Bronchial epithelial cell (primary cell): ENCODE data around the gene SERTAD2. TPM values are rescaled to one million over a fixed set of nuclear protein-coding genes. Genes with fewer than 3 reads are reported as not detected.

Experiments
- DNase-seq: peaks from one replicate; pipeline ENCODE4 v3.0.0-alpha.2; 2010; ENCODE audit warnings: low read depth
- FAIRE-seq: peaks from 2 replicates; lab custom pipeline; 2011; peaks lifted over from hg19 to GRCh38; lab: Jason Lieb, UNC
- H3K27me3 ChIP-seq: 2 replicates; pipeline ENCODE4 v1.5.1; 2011; ENCODE audit warnings: low read length; ENCODE audit not compliant: control insufficient read depth, insufficient read depth
- H3K36me3 ChIP-seq: 2 replicates; pipeline ENCODE4 v1.5.1; 2011; ENCODE audit warnings: low read length; ENCODE audit not compliant: control insufficient read depth, insufficient read depth
- H3K4me3 ChIP-seq: 2 replicates; pipeline ENCODE4 v1.5.1; 2011; ENCODE audit warnings: mild to moderate bottlenecking, low read depth, low read length, control low read depth
- total RNA-seq: library from RNA; depleted of rRNA; stranded (reverse); fragments of >200 nt; gene quantifications from 2 replicates; pipeline ENCODE4 v1.2.1, GENCODE V29; 2014
- TF ChIP-seq, protein P1 (sequence below): IDR thresholded peaks from 2 replicates; pipeline ENCODE4 v1.5.1; 2011; ENCODE audit warnings: mild to moderate bottlenecking, moderate library complexity, low read length, control low read depth, inconsistent platforms; ENCODE audit not compliant: insufficient read depth, severe bottlenecking

SERTAD2 gene, protein sequence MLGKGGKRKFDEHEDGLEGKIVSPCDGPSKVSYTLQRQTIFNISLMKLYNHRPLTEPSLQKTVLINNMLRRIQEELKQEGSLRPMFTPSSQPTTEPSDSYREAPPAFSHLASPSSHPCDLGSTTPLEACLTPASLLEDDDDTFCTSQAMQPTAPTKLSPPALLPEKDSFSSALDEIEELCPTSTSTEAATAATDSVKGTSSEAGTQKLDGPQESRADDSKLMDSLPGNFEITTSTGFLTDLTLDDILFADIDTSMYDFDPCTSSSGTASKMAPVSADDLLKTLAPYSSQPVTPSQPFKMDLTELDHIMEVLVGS
- total RNA-seq = 4.2 and 9.0 TPM in 2 replicates

DNA sequence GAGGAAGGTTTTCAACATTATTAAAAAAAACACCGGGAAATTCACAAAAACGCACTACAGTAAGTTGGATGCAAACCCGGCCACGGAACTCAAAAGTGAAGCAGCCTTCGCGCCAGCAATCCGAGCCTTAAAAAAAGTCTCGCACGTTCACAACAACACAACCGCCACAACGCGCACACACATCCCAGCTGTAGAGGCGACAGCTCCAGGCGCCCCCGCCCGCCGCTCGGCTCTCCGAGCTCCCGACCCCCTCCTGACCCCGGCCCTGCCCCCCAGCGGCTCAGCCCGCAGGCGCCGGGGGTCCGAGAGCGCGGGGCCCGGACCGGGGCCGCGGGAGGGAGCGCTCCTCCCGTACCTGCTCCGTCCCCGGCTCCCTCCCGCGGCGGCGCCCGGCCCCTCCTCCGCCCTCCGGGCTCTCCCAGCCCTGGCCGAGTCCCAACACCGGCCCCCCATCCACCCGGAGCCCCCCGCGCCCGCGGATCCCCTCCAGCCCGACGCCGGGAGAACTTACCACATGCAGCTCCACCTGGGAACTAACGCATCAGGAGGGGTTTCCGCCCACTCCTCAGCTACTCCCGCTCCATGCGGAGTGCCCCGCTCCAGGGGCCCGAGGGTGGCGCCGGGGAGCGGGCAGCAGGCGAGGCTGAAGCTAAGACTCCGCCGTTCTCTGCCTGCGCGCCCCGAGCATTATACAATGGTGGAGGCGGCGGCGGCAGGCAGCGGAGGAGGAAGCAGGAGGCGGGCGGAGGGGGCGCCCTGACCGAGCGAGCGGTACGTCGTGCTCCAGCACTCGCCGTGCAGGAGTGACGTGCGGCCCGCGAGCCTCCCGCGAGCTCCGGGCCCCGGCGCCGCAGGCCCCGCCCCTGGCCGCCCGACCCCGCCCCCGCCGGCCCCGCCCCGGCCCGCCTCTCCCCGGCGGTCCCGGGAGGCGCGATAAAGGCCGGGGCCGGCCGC, at the start of gene SERTAD2:
SERTAD2 (minus strand) TSS at position 805 of the 954 bp plus-strand sequence. CDS start 17,042 bp downstream, outside the sequence.
- Histone ChIP-seq H3K27me3 (no peaks in the 10 kb centered on the region), H3K36me3 (no peaks in the 10 kb centered on the region), H3K4me3 (peak within 1 kb of the TSS; percentile 90)
- no peak for FAIRE-seq
- TF ChIP-seq, protein P1, sequence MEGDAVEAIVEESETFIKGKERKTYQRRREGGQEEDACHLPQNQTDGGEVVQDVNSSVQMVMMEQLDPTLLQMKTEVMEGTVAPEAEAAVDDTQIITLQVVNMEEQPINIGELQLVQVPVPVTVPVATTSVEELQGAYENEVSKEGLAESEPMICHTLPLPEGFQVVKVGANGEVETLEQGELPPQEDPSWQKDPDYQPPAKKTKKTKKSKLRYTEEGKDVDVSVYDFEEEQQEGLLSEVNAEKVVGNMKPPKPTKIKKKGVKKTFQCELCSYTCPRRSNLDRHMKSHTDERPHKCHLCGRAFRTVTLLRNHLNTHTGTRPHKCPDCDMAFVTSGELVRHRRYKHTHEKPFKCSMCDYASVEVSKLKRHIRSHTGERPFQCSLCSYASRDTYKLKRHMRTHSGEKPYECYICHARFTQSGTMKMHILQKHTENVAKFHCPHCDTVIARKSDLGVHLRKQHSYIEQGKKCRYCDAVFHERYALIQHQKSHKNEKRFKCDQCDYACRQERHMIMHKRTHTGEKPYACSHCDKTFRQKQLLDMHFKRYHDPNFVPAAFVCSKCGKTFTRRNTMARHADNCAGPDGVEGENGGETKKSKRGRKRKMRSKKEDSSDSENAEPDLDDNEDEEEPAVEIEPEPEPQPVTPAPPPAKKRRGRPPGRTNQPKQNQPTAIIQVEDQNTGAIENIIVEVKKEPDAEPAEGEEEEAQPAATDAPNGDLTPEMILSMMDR = peak; percentile 23
- peak; percentile 64 for DNase-seq

DNA sequence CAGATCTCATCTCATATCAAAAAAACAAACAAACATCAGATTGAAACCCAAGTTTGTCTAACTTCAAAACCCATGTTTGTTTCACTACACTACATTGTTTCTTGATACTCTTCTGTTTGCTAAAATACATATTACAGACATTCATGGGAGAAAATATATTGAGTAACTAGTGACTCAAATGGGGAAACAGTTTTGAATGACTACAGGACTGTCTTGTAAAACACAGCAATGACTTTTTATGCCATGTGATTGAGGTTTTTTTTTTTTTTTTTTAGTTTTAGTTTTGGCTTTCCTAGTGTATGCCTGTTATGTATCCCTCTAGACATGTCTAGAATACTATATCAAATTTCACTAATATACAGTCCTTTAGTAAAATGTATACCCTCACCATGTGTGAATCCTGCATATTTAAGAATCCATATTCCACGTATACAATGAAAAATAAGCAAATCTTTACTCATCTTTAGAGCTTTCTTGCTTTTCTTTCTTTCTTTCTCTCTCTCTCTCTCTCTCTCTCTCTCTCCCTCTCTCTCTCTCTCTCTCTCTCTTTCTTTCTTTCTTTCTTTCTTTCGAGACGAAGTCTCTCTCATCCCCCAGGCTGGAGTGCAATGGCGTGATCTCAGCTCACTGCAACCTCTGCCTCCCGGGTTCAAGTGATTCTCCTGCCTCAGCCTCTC, 46.6 kb upstream of the SERTAD2 start:
- FAIRE-seq = no peak
- peak; percentile 86 for DNase-seq
- Histone ChIP-seq H3K4me3 (no peak overlapping the region), H3K36me3 (no peaks in the 10 kb centered on the region), H3K27me3 (no peaks in the 10 kb centered on the region)
- TF ChIP-seq, protein P1 = no peak

DNA sequence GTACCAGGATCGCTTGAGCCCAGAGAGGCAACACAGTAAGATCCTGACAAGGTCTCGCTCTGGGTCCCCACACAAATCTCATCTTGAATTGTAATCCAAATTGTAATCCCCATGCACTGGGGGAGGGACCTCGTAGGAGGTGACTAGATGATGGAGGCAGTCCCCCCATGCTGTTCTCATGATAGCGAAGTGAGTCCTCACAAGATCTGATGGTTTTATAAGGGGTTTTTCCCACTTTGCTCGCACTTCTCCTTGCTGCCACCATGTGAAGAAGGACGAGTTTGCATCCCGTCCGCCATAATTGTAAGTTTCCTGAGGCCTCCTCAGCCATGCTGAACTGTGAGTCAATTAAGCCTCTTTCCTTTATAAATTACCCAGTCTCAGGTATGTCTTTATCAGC, 46.0 kb upstream of the SERTAD2 start:
- no peak for DNase-seq
- Histone ChIP-seq H3K36me3 (no peaks in the 10 kb centered on the region), H3K27me3 (no peaks in the 10 kb centered on the region), H3K4me3 (no peak overlapping the region)
- peak; percentile 55 for FAIRE-seq
- TF ChIP-seq, protein P1 = no peak

DNA sequence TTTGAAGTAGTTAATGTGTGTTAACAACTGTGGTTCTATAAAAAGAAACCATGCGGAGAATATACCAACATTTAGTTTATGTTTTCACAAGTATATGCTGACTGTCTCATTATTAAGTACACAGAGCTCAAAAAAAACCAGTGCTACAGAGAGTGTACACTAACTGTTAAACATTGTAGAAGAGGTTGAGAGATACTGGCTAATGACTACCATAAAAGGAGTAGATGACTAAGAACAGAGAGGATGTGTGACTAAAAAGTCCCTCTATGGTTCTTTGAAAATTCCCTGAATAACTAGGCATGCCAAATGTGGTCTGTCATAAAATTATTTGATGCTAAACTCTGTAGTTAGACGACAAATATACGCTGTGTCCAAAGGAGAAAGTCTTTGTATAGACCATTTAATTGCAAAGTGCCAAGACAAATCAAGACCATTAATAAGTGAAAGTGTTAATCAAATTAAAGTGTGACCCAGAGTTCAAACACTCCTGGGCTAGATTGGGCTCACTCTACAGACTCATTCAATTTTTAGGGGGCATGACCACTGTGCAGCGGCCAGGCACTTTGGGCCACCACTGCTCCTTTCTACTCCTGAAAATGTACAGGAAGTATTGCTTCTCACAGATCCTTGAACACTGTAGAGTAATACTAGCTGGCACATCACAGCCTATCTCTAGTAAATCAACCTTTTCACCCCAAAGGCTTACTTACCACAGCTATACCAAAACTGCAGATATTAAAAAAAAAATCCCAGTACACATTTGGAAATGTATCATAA, 45.1 kb upstream of the SERTAD2 start:
- Histone ChIP-seq H3K27me3 (no peaks in the 10 kb centered on the region), H3K36me3 (no peaks in the 10 kb centered on the region), H3K4me3 (no peak overlapping the region)
- no peak for FAIRE-seq
- DNase-seq = peak; percentile 84
- TF ChIP-seq, protein P1 = no peak

DNA sequence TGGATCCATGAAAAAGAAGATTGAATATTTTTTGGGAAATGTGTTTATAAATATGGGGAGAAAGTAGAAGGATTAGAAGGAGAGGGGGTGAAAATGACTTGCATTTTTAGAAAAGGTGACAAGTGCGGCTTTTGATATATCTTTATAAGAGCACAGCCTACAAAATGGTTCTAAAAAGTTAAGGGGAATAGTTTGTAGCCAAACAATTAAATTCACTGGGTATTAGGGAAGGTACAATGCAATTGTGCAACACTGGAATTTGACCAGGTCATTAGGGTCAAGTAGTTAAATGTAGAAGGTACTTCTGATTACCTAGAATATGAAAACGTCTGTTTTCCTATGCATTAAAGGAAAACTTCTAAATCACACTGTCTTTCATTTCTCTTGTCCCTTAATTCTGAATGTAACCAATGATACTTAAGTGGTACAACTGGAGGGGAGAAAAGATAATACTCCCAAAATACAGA, 44.5 kb upstream of the SERTAD2 start:
- TF ChIP-seq, protein P1 = no peak
- H3K4me3 ChIP-seq = no peak overlapping the region
- no peaks in the 10 kb centered on the region for H3K36me3 ChIP-seq
- H3K27me3 ChIP-seq = no peaks in the 10 kb centered on the region
- no peak for DNase-seq
- FAIRE-seq = no peak
